Chondrocyte (in vitro differentiated cells): ENCODE results near the gene MMP15. TPM values are rescaled to one million over a fixed set of nuclear protein-coding genes. Genes with fewer than 3 reads are reported as not detected.
"Not testable (repeated sequence)": the region's sequence is repeated elsewhere in the genome, so short reads cannot be mapped to it uniquely, and the experiment has no call there.

Source experiments
- DNase-seq: peaks from one replicate; pipeline ENCODE4 v3.0.0; 2021; ENCODE audit warnings: mixed read lengths, low spot score
- H3K27ac Mint-ChIP-seq: one replicate; pipeline ENCODE4 v1.8.0; 2021; ENCODE audit warnings: mild to moderate bottlenecking, moderate library complexity, mixed read lengths; ENCODE audit not compliant: unreplicated experiment
- H3K27me3 Mint-ChIP-seq: 2 replicates; pipeline ENCODE4 v1.8.0; 2021; ENCODE audit warnings: low read depth, mixed read lengths
- H3K36me3 Mint-ChIP-seq: 2 replicates; pipeline ENCODE4 v1.8.0; 2021; ENCODE audit warnings: low read depth, mixed read lengths
- H3K4me1 Mint-ChIP-seq: 2 replicates; pipeline ENCODE4 v1.8.0; 2021; ENCODE audit warnings: low read depth, mild to moderate bottlenecking, mixed read lengths
- H3K4me3 Mint-ChIP-seq: one replicate; pipeline ENCODE4 v1.8.0; 2021; ENCODE audit warnings: mild to moderate bottlenecking, moderate library complexity, mixed read lengths; ENCODE audit not compliant: unreplicated experiment
- H3K9me3 Mint-ChIP-seq: 2 replicates; pipeline ENCODE4 v1.8.0; 2021; ENCODE audit warnings: low read depth, mixed read lengths
- total RNA-seq: library from RNA; stranded (reverse); gene quantifications from 3 replicates; pipeline ENCODE4 v1.2.1, GENCODE V29; 2021
- TF ChIP-seq, protein P1 (sequence below): fragments of 200-600 bp; sonication (generic); IDR thresholded peaks from 2 replicates; pipeline ENCODE4 v1.5.0; 2021; ENCODE audit warnings: antibody characterized with exemption, mild to moderate bottlenecking, moderate library complexity

MMP15 gene
- total RNA-seq, 1 donor from 2014 or later = 12.0 TPM

DNA sequence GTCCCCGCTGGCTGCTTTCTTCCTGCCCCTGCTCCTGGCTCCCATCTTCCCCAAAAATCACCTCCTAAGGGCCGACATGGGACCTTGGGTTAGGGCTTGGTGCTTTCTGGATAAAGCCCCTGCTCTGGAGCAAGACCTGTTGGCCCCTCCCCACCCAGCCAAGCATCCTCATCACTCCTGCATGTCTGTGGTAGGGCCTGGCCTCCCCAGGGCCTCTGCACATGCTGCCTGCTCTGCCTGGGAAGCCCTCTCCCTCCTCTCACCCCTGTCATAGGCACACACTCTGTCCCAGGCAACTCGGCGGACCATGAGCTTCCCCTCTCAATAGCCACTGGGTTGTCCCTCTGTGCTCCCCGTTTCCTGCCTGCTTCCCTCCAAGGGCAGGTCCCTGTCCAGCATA lies 68.5 kb downstream of the MMP15 start:
- no peak overlapping the region for H3K27ac Mint-ChIP-seq

DNA sequence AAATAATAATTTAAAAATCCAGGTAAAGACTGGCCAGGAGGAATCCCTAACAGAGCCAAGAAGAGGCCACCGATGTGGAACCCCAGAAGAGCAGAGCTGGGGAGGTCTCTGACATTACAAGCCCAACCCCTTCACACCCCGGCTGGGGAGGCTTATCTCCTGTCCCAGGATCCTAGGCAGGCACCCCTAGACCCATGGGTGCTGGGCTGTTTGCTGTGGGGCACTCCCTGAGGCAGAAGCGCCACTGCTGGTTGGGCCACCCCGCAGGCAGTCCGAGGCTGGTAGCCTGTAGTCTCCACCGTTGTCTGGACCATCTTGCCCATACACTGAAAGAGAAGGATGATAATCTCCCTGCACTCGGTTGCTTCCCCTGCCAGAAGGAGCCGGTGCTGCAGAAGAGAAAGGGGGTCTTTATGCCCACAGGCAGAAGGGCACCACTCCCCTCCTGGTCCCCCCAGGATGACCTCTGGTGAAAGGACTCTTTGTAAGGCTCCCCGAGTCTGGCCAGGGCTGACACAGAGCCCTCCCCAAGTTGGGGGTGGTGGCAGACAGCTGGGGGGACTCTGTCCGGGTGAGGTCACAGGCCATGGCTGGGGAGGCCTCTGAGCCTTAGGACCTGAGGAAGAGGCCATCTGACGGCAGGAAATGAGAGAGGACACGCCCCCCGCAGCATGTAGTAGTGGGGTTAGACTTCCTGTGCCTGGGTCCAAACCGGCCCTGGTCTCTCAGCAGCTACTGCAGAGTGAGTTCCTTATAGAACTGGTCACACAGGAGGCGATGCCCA lies 69.4 kb downstream of the MMP15 start:
- peak; percentile 69 for DNase-seq
- Mint-ChIP-seq H3K27ac (no peak overlapping the region), H3K36me3 (no peaks in the 10 kb centered on the region), H3K27me3 (peaks cover 16% of the 10 kb centered on the region), H3K4me3 (no peak overlapping the region), H3K9me3 (no peaks in the 10 kb centered on the region), H3K4me1 (peaks cover 8% of the 10 kb centered on the region)
- TF ChIP-seq, protein P1, sequence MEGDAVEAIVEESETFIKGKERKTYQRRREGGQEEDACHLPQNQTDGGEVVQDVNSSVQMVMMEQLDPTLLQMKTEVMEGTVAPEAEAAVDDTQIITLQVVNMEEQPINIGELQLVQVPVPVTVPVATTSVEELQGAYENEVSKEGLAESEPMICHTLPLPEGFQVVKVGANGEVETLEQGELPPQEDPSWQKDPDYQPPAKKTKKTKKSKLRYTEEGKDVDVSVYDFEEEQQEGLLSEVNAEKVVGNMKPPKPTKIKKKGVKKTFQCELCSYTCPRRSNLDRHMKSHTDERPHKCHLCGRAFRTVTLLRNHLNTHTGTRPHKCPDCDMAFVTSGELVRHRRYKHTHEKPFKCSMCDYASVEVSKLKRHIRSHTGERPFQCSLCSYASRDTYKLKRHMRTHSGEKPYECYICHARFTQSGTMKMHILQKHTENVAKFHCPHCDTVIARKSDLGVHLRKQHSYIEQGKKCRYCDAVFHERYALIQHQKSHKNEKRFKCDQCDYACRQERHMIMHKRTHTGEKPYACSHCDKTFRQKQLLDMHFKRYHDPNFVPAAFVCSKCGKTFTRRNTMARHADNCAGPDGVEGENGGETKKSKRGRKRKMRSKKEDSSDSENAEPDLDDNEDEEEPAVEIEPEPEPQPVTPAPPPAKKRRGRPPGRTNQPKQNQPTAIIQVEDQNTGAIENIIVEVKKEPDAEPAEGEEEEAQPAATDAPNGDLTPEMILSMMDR = no peak

More for the DNA sequence above, 68.5 kb downstream of the MMP15 start:
- Mint-ChIP-seq H3K9me3 (no peaks in the 10 kb centered on the region), H3K4me1 (peaks cover 8% of the 10 kb centered on the region), H3K36me3 (no peaks in the 10 kb centered on the region), H3K4me3 (no peak overlapping the region), H3K27me3 (peaks cover 16% of the 10 kb centered on the region)
- peak; percentile 50 for DNase-seq
- TF ChIP-seq, protein P1 = no peak

DNA sequence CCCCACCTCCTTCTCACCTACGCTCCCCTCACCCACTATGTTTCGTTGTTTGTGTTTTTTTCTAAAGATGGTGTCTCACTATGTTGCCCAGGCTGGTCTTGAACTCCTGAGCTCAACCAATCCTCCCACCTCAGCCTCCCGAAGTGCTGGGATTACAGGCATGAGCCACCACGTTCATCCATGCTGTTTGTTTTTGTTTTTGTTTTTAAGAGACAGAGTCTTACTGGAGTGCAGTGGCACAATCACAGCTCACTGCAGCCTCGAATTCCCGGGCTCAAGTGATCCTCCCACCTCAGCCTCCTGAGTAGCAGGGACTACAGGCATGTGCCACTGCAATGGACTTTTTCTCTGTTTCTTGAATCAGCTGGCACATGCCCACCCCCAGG lies 70.0 kb downstream of the MMP15 start:
- H3K27ac Mint-ChIP-seq, H3K4me1 Mint-ChIP-seq, H3K9me3 Mint-ChIP-seq, H3K36me3 Mint-ChIP-seq, H3K4me3 Mint-ChIP-seq, DNase-seq: not testable (repeated sequence)
- peaks cover 16% of the 10 kb centered on the region for H3K27me3 Mint-ChIP-seq

DNA sequence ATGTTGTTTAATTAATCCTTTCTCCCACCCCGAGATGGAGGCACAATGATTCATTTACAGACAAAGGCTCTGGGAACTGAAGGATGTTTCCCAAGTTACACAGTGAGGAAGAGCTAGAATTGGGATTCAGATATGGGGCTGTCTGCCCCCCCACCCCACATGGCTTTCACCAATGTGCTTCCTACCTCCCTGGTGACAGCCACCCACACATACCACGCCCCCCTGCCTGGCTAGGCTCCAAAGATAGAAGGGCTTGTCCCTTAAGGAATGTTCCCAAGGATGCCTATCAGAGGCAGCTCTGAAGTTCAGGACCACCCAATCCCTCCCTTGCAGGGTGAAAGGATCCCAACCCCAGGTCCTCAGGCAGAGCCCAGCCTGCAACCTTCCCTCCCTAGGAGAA lies 70.7 kb downstream of the MMP15 start:
- no peak for DNase-seq
- TF ChIP-seq, protein P1 = no peak
- no peaks in the 10 kb centered on the region for H3K9me3 Mint-ChIP-seq
- peaks cover 16% of the 10 kb centered on the region for H3K27me3 Mint-ChIP-seq
- peaks cover 8% of the 10 kb centered on the region for H3K4me1 Mint-ChIP-seq
- no peaks in the 10 kb centered on the region for H3K36me3 Mint-ChIP-seq
- H3K4me3 Mint-ChIP-seq = no peak overlapping the region
- no peak overlapping the region for H3K27ac Mint-ChIP-seq

Other genes with a start within 250 kb of the MMP15 start
- gene KIFC3, start 223.3 kb upstream of the MMP15 start, total RNA-seq = 74.4 to 135 TPM (median 75.6 TPM) in 3 replicates
- not detected in 3 replicates for gene CNGB1, start 54.6 kb upstream of the MMP15 start, total RNA-seq
- gene ZNF319, start 25.1 kb upstream of the MMP15 start, total RNA-seq = 9.2 to 12.0 TPM (median 11.9 TPM) in 3 replicates
- gene USB1, start 24.3 kb upstream of the MMP15 start, total RNA-seq = 37.9 to 46.0 TPM (median 41.5 TPM) in 3 replicates
- gene CFAP20, start 103.6 kb downstream of the MMP15 start, total RNA-seq = 26.0 to 32.9 TPM (median 26.5 TPM) in 3 replicates
- gene CSNK2A2, start 172.4 kb downstream of the MMP15 start, total RNA-seq = 55.2 to 70.8 TPM (median 69.6 TPM) in 3 replicates